Ovary (tissue), 9 donors: Measurements from ENCODE around the gene ABCG1. TPM values are rescaled to one million over a fixed set of nuclear protein-coding genes. Genes with fewer than 3 reads are reported as not detected.

Experiments used
- DNase-seq, 5 donors: peaks; one replicate each; pipeline ENCODE4 v3.0.0-alpha.2; 2019 to 2020
- H3K27ac ChIP-seq, 2 donors: fragments of 200-600 bp; one replicate each; pipeline versions ENCODE4 v1.5.1 to v1.8.0; 2019 to 2022
- H3K27me3 ChIP-seq: fragments of 200-600 bp; one replicate; pipeline ENCODE4 v1.8.0; 2022
- H3K36me3 ChIP-seq: fragments of 200-600 bp; sonication (generic); one replicate; pipeline ENCODE4 v1.5.1; 2019
- H3K4me1 ChIP-seq: one replicate; pipeline ENCODE4 v1.8.1; 2013; ENCODE audit warnings: mild to moderate bottlenecking, moderate library complexity; ENCODE audit not compliant: insufficient read depth
- H3K4me3 ChIP-seq: fragments of 200-600 bp; sonication (generic); one replicate; pipeline ENCODE4 v1.5.1; 2017
- H3K9me3 ChIP-seq, 2 donors: fragments of 200-600 bp in 1 of 2; sonication (generic) in 1 of 2; one replicate each; pipeline versions ENCODE4 v1.5.1 to v1.8.1; 2013 to 2019; ENCODE audit warnings: mild to moderate bottlenecking in 1 of 2, moderate library complexity in 1 of 2
- EP300 ChIP-seq: sonication (generic); formaldehyde crosslinking; IDR thresholded peaks from one replicate; pipeline ENCODE4 v1.6.1; 2017; ENCODE audit warnings: antibody characterized with exemption
- POLR2A ChIP-seq: fragments of 450-650 bp; IDR thresholded peaks from one replicate; pipeline ENCODE4 v1.6.1; 2017; ENCODE audit warnings: antibody characterized with exemption, mild to moderate bottlenecking, moderate library complexity
- WGBS, 3 donors: extraction: QIAGEN DNeasy Blood & Tissue Kit in 1 of 3; methylation state at CpG; one replicate each; pipeline versions ENCODE4 v1.1.5 to v1.1.7; 2013 to 2017; 5-methylcytosine and 5-hydroxymethylcytosine counted together
- intact Hi-C, 4 donors: fragments of 100-400 bp; cut with DNase I; formaldehyde crosslinking; loops; one replicate each; pipeline versions ENCODE4 v1.11.0 to v1.15.1; 2022 to 2023
- polyA plus RNA-seq, 2 donors: library from polyadenylated mRNA; stranded (reverse); fragments of 200-250 nt in 1 of 2; fragments of 350-450 nt in 1 of 2; fragmentation: Illumina TruSeq in 1 of 2; extraction: RNeasy Lipid Tissue Mini Kit (QIAGEN cat#74804) in 1 of 2; gene quantifications; one replicate each; pipeline ENCODE4 v1.2.3, GENCODE V29; 2013 to 2014
- total RNA-seq, 7 donors: library from RNA; depleted of rRNA in 2 of 7; stranded (reverse); fragments of >200 nt in 2 of 7; fragmentation: NEBNext Ultra II Directional in 3 of 7; extraction: Animal tissue kit (Norgen Biotek cat#: 25700) in 3 of 7; gene quantifications; one replicate each; pipeline versions ENCODE4 v1.1.0 to v1.2.4, GENCODE V29; 2016 to 2023
- TF ChIP-seq, protein P1 (sequence below), 3 donors: fragments of 450-650 bp in 2 of 3; fragments of 200-600 bp in 1 of 3; IDR thresholded peaks; one replicate each; pipeline versions ENCODE4 v1.5.1 to v1.8.0; 2016 to 2022; ENCODE audit warnings: antibody characterized with exemption in 3 of 3, mild to moderate bottlenecking in 1 of 3
- donor health status: DM: no; HTN: no; CAD: no; lungs with moderate emphysema.
- donor health status: DM: no; HTN: no; CAD: no.
- donor health status: Bipolar disorder and iron deficiency.
- donor health status: DM: yes; HTN: yes; CAD: no.
- donor health status: DM: no; HTN: no; CAD: no.
- donor health status: DM: yes; HTN: yes; CAD: no.

Gene ABCG1
- total and polyA plus RNA-seq, 9 donors: 4.3 to 14.9 (median 5.8) TPM

DNA sequence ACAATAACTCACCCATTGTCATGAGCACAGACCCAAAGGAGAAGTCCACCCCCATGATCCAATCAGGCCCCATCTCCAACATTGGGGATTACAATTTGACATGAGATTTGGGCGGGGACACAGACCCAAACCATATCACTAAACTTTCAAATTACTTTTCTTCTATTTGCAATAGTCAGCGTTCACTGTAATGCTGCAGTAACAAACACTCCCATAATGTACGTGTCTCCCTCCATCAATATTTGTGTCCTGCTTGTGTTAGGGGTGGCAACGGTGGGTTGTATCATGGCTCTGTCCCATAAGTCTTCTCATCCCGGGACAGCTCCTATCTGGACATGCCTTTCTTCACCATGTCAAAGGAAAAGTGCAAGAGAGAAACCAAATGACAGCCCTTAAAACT, 70.0 kb downstream of the ABCG1 start:
- H3K27ac ChIP-seq: no peak overlapping the region
- H3K4me1 ChIP-seq: no peaks in the 10 kb centered on the region
- no peaks in the 10 kb centered on the region for H3K36me3 ChIP-seq
- no peaks in the 10 kb centered on the region for H3K9me3 ChIP-seq
- 91 to 95% (median 92%) methylated on average over 5 of the region's 5 CpGs for WGBS, 3 donors
- TF ChIP-seq, protein P1, sequence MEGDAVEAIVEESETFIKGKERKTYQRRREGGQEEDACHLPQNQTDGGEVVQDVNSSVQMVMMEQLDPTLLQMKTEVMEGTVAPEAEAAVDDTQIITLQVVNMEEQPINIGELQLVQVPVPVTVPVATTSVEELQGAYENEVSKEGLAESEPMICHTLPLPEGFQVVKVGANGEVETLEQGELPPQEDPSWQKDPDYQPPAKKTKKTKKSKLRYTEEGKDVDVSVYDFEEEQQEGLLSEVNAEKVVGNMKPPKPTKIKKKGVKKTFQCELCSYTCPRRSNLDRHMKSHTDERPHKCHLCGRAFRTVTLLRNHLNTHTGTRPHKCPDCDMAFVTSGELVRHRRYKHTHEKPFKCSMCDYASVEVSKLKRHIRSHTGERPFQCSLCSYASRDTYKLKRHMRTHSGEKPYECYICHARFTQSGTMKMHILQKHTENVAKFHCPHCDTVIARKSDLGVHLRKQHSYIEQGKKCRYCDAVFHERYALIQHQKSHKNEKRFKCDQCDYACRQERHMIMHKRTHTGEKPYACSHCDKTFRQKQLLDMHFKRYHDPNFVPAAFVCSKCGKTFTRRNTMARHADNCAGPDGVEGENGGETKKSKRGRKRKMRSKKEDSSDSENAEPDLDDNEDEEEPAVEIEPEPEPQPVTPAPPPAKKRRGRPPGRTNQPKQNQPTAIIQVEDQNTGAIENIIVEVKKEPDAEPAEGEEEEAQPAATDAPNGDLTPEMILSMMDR (IDR thresholded peaks at IDR 0.05): no peak
- TF ChIP-seq POLR2A: no peak
- TF ChIP-seq EP300: no peak
- intact Hi-C loops: no loop called here
- no peak overlapping the region for H3K4me3 ChIP-seq
- H3K27me3 ChIP-seq: no peaks in the 10 kb centered on the region
- DNase-seq: no peak

DNA sequence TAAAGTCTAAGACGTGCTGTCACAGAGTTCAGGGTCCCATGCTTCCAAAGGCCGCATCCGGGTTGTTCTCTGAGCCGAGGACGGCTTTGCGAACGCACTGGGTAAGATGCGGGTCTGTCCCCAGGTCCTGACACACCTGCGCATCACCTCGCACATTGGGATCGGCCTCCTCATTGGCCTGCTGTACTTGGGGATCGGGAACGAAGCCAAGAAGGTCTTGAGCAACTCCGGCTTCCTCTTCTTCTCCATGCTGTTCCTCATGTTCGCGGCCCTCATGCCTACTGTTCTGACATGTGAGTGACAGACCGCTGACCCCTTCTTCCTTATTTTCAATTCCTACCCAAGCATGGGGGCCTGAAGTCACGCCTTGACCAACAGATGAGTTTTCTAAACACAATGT, 71.0 kb downstream of the ABCG1 start:
- H3K4me1 ChIP-seq: no peaks in the 10 kb centered on the region
- intact Hi-C loops: no loop called here
- H3K27ac ChIP-seq: no peak overlapping the region
- no peak for DNase-seq
- TF ChIP-seq, protein P1 (IDR thresholded peaks at IDR 0.05): no peak
- TF ChIP-seq POLR2A (no peak), EP300 (no peak)
- no peaks in the 10 kb centered on the region for H3K27me3 ChIP-seq
- WGBS, 3 donors: 87 to 91% (median 90%) methylated on average over 18 of the region's 18 CpGs
- no peak overlapping the region for H3K4me3 ChIP-seq
- H3K36me3 ChIP-seq: no peaks in the 10 kb centered on the region
- no peaks in the 10 kb centered on the region for H3K9me3 ChIP-seq

DNA sequence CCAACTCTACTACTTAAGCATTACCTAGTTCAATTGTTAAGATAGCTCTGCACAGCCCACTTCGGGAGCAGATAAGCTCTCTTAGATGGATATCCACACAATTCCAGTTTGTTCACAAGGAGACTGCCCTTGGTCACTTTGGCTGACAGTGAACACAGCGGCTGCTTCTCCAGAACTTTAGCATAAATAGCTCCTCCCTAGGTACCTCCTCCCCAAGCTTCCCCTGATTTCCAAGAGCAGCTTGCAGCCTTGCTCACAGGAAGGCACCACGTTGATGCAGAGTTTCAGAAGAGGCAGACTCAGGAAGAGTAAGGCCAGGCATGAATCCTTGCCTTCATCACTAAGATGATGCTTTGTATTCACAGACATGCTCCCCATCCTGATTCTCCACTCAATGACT, 71.6 kb downstream of the ABCG1 start:
- no peaks in the 10 kb centered on the region for H3K4me1 ChIP-seq
- DNase-seq: no peak
- no peaks in the 10 kb centered on the region for H3K27me3 ChIP-seq
- TF ChIP-seq, protein P1 (IDR thresholded peaks at IDR 0.05): no peak
- no peak for TF ChIP-seq POLR2A
- TF ChIP-seq EP300: no peak
- 22 to 57% (median 29%) methylated on average over 3 of the region's 3 CpGs for WGBS, 3 donors
- H3K36me3 ChIP-seq: no peaks in the 10 kb centered on the region
- H3K9me3 ChIP-seq: no peaks in the 10 kb centered on the region
- intact Hi-C loops: no loop called here
- H3K27ac ChIP-seq: no peak overlapping the region
- no peak overlapping the region for H3K4me3 ChIP-seq

DNA sequence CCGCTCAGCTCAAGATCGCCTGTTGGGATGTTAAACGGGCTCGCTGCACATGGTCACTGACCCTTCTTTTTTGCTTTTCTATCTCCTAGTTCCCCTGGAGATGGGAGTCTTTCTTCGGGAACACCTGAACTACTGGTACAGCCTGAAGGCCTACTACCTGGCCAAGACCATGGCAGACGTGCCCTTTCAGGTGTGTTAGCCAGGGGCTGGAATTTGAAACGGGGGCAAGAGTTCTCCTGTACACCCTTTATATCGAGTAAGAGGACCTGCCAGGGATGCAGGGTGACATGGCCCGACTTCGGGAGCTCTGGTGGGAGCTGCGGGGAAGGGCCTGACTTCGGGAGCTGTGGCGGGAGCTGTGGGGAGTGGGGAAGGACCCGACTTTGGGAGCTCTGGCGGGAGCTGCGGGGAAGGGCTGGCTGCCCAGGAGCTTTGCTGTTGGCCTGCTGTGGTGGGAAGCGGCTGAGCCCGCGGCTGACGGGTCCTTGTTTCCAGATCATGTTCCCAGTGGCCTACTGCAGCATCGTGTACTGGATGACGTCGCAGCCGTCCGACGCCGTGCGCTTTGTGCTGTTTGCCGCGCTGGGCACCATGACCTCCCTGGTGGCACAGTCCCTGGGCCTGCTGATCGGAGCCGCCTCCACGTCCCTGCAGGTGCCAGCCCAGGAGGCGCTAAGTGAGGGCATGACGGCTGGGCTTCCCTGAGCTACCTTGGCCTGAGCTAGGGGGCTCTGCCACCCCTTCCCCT, 72.2 kb downstream of the ABCG1 start:
- no peaks in the 10 kb centered on the region for H3K36me3 ChIP-seq
- TF ChIP-seq EP300: no peak
- TF ChIP-seq, protein P1 (IDR thresholded peaks at IDR 0.05): no peak
- TF ChIP-seq POLR2A: no peak
- H3K4me3 ChIP-seq: no peak overlapping the region
- 87 to 90% (median 89%) methylated on average over 34 to 35 of the region's 35 CpGs for WGBS, 3 donors
- intact Hi-C loops: no loop called here
- no peaks in the 10 kb centered on the region for H3K27me3 ChIP-seq
- no peak for DNase-seq
- H3K9me3 ChIP-seq: no peaks in the 10 kb centered on the region
- no peak overlapping the region for H3K27ac ChIP-seq
- H3K4me1 ChIP-seq: no peaks in the 10 kb centered on the region
